GM19324 (cell line): ENCODE measurements around the gene CYP27C1.

Experiments used
- ATAC-seq: cut with Tn5 transposase; IDR thresholded peaks from one replicate; pipeline ENCODE4 v1.9.1; 2021; ENCODE audit warnings: mild to moderate bottlenecking, moderate library complexity; ENCODE audit not compliant: unreplicated experiment, low FRiP score

Gene CYP27C1

DNA sequence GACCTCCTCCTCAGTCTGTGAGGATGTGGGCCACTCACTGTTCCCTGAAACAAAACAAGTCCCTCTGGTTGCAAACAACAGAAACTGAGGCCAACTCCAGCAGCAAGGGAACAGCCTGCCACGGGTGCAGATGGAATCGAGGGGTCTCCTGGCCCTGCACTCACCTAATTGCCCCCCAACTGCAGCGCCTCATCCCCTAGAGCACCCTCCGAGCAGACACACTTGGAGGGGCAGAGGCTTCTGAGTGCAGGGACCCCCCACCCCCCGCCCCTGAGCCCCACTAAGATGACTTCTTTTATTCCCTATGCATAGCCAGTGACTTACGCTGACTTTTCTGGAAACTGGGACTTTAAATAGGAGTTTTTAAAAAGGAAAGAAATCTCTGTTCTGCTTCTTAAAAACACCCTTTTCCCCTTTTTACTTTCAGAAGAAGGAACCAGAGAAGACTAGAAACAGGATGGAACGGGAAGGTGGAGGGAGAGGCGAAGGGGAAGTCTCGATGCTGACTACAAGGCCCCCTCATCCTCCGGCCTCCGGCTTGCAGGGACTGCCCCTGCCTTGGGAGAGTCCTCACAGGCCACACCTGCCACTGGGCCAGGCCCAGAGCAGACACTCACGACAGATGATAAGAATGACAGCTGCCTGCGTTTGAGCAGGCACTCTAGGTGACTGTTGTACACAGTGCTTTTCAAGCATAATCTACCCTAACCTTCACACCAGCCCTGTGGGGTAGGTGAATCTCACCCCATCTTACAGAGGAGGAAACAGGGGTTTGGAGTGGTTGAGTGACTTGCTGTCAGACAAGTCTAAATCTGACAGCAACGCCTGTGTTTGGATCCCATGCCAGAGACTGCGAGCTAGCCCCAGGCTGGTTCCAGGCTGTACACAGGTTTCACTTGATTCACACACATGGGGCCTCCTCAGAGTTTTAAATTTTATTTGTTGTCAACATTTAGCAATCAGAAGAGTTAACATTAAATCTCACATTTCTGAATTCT lies 85.0 kb downstream of the CYP27C1 start:
- ATAC-seq = no peak

GRCh38 chr2:127134235-127134634 lies 85.9 kb downstream of the CYP27C1 start:
- ATAC-seq = no peak
